Cerebellar cortex (tissue), 1 donor: ENCODE data around the gene IAH1.

Source experiments
- DNase-seq: peaks from one replicate; pipeline ENCODE4 v3.0.0-alpha.2; 2015; ENCODE audit warnings: low spot score

IAH1 gene

DNA sequence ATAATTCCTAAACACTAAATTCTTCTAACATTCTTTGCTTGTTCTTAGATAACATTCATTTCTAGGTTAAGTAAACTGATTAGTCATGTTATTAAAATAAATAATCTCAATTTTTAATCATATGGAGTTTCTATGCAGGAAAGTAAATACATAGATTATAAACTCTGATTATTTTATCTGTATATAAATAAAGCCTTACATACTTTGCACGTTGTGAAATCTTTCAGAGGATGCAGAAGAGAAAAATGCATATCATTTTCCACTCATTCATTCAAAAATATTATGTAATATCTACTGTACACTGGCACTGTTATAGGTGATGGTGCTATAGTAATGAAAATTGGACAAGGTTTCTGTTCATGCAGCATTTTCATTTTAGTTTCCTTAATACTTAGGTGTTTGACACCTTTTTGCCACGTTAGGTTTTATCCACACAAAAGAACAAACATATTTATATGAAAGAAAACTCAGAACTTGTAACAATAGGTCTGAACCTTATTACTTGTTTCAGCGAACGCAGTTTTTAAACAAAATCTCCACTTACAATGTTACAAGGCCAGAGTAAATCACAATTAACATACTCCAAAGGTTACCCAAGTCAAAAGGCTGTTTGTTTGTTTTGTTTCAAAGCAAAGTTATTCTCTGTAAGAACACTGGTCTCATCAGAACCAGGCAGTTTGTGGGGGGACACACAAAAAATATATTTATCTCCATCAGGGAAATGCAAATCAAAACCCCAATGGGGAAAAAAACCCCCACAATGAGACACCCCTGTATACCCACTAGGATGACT is 53.8 kb downstream of the IAH1 start:
- no peak for DNase-seq

DNA sequence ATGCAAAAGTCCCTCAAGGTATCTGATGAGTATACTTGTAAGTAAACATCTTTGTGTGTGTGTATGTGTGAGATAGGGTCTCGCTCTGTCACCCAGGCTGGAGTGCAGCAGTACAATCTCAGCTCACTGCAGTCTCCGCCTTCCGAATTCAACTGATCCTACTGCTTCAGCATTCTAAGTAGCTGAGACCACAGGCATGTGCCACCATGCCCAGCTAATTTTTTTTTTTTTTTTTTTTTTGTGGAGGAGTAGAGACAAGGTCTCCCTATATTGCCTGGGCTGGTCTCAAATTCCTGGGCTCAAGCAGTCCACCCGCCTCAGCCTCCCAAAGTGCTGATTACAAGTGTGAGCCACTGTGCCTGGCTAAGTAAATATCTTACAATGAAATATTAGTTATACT is 58.1 kb downstream of the IAH1 start:
- no peak for DNase-seq

DNA sequence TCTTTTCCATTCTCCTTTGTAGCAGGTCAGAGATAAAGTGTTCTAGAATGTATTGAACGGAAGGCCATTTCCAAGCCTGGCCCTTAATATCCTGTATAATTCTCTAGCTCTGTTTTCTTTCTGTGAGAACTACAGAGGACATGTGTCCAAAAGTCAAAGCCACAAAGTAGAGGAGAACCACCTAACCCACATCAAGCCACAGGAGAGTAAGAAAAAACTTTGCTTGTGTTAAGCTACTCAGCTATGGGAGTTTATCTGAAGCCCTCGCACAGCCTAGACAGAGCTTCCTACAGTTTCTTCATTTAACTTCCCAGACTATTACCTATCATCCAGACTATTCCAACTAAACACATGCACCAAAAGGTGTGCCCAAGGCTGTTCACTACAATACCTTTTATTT is 59.3 kb downstream of the IAH1 start:
- DNase-seq: no peak

- no peak for DNase-seq
Measured at GRCh38 chr2:9535177-9535576, 60.8 kb downstream of the IAH1 start.

GRCh38 chr2:9536504-9536903 is 62.2 kb downstream of the IAH1 start:
- DNase-seq: no peak

DNA sequence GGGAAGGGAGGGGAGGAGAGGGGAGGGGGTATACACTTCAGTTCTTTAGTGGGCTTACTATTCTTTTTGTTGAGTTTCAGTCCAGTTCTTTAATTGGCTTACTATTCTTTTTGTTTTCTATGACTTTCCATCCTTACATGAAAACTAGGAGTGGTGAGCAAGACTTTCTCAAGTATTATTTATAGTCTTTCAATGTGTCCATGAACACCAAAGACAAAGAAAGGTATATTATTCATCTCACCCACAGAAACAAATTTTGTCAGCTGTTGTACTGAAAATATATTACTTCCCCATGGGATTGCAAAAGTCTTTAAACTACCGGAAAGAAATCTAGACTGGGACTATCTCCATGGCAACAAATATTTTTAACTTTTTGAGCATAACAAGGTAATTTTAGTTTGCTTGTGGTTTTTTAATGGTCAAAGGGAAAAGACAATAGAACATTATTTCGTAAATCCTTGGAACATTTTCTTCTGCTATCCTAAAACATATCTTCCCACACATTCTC is 63.7 kb downstream of the IAH1 start:
- no peak for DNase-seq
